ENCODE results near the gene ABCA4.
"Not testable (repeated sequence)": the region's sequence is repeated elsewhere in the genome, so short reads cannot be mapped to it uniquely, and the experiment has no call there.

ABCA4 gene

DNA sequence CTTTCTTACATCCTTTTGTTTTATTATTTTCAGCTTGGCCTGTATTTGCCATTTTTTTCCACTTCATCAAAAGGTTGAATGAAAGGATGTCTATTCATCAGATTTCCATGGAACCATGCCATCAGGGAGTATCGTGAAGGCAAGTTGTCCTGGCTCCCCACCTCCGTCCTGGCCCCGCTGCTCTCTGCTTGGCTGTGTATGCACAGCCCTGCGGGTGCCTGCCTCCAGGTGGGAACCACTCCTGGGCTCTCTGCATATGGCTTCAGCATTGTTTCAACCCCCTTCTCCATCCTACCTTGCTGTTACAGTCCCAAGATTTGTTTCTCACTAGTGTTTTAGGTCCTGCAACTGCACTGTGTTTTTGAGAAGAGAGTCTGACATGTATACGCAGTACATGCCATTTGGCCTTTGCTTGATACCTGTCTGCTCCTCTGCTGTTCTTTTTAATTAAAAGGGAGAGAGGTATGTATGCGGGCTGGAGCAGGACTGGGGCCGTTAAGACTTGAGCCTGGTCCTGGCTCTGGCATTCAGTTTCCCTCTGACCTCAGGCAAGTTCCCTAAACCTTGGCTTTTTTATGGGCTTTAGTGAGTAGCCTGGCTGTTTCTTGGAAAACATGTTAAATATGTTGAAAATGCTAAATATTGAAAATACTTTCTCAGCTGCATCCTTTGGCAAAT, 141.8 kb downstream of the ABCA4 start:
- DNase-seq (ENCODE audit: low read depth): no peak

DNA sequence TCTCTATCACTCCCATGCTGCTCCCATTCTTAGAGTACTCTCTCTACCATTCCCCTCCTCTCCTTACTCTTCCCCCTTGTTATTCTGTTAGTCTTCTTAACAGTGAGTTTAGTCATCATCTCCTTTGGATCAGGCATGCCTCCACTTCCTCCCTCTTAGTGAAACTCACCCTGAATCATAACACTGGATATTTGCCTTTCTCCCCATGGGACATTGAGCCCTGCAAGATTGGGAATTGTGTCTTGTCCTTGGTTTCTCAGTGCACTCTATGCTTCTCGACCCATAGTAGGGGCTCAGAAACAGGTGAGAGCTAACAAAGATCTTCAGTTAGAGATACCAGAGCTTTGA, 143.4 kb downstream of the ABCA4 start:
- no peak for DNase-seq (ENCODE audit: low read depth)

DNA sequence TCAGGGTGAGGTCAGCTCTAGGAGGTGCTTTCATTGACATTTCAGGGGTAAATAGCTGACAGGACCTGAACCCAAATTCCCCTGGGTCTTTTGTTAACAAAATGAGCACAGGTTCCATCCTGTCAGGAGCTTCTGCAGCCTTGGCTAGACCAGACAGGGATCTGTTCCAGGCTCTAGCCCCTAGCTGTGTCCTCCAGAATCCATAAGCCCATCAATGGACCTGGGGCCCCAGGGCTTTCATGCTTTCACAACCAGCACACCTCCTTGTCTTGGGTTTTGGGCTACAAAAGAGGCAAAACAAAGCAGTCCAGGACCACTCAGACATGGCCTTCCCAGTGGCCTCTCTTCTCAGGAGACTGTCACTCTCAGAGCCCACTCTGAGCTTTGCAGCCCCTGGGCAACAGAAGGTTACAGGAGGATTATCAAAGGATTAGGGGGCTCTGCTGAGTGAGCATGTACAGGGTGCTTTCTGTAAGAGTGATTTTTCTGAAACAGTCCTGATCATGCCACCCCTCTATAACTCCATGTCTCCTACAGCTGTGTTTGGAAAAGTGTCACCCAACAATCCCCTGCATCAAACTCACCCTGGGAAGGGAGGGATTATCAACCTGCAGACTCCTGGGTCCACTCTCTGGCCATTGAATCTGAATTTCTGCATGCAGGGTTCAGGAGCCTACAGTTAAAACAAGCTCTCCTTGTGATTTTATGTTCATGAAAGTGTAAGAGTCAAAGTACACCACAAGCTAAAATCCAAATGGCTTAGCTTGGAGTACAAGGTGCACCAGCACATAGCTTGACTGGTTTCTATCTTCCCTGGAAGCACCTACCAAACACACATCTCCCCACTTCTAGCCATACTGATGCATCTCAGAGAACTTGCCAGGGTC, 144.0 kb downstream of the ABCA4 start:
- no peak for DNase-seq (ENCODE audit: low read depth)

DNA sequence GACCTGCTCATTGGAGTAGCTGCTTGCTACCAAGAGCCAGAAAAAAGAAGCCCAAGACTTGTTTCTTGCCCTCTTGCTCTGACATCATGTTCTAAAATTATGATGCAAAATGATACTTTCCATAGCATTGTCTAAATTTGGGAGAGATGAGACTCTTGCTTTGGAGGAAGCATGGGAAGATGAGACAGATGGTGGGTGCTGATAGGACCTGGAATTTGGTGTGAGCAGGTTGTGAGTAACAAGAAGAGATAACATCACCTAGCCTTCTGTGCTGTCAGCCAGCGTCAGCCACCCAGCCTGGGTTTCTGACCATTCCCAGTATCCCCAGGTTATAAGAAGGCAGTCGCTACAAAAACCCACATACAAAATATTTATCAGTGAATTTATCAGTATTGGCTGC, 144.7 kb downstream of the ABCA4 start:
- no peak for DNase-seq (ENCODE audit: low read depth)

DNA sequence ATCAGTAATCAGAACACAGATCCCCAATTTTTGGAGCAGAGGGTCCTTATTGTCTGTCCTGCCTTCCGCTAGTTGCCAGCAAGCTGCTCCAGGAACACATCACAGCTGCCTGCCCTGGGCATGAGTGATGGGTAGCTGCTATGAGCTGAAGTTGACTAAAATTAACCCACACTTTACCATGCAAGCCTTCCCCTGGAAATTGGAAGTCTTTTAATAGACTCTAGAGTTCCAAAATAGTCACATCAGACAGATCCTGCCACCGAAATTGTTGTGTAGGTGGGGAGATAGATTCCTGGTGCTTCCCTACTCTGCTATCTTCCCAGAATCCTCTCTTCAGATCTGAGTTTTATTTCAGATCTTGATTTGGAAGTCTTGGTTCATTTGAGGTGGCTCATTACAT, 148.6 kb downstream of the ABCA4 start:
- no peak for DNase-seq (ENCODE audit: low read depth)

DNA sequence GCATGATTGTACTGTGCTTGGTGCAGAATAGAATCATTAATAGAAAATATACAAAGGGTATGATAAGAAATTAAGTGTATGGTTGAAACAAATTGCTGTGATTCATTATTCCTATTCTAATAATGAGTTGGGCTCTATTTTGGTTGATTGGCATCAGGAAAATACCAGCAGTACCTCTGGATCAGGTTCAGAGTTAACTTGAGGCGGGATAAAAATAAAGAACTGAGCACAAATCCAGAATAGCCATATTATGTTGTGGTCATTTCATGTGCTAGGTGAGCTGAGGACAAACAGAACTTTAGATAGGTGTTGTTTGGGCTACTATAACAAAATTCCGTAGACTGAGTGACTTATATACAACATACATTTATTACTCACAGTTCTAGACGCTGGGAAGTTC, 151.1 kb downstream of the ABCA4 start:
- DNase-seq (ENCODE audit: low read depth): no peak

DNA sequence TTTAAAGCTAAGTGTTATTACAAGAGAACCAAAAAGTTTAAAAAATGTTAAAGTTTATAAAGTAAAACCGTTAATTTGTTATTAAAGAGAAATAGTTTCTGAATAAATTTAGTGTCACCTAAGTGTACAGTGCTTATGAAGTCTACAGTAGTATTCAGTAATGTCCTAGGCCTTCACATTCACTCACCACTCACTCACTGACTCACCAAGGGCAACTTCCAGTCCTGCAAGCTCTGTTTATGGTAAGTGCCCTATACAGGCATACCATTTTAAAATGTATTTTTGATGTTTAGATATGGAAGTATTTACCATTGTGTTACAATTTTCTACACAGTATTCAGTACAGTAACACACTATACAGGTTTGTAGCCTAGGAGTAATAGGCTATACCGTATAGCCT, 151.6 kb downstream of the ABCA4 start:
- DNase-seq (ENCODE audit: low read depth): no peak

DNA sequence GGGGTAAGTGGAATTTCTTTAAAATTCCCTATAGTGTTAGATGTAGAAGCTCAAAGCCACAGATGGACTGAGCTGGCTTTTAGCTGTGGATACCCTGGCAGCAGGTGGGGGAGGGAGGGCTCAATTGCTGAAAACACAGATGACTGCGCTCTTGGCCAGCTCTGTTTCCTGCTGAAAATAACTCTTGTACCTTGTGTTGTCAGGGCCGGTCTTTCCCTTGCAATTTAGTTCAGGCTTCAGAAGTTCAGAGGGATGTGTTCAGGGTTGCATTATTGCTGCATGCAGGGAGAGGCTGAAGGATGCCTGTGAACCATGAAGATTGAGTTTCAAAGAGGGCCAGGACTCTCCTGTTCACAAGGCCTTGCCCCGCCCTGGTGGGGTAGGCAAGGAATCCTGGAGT, 153.6 kb downstream of the ABCA4 start:
- DNase-seq (ENCODE audit: low read depth): no peak

DNA sequence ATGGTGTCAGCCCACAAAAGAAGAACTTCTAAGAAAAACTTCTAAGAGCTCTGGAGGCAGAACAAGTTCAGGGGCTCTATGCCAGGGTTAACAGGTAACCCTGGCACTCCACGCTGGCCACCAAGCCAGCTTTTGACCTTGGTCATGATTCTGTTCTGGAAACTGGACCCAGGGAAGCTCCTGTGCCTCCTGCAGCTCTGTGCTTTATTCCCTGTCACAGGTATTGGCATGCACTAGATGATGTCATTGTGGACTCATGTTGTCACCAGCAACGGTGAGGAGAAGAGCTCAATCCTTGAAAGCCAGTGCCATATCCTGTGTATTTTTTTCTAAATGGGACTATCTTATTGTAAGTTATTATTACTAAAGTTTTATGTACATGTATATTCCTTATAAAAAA, 155.1 kb downstream of the ABCA4 start:
- DNase-seq (ENCODE audit: low read depth): no peak

DNA sequence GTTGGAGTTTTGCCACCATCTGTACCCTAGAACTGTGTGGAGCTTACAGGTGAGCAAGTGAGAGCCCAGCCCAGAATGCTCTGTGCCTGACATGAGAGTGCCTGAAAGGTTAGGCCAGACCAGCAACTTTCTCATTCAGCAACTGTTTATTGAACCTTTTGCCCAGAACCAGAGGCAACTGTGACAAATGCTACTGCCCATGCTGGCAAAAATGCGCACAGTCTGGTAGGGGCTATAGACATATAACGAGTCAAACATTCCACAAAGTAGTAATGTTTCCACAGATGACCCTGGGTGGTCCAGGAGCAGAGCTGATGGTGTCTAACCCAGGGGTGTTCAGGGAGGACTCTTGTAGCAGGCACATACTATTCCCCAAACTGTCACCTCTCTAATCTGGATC, 155.7 kb downstream of the ABCA4 start:
- no peak for DNase-seq (ENCODE audit: low read depth)

DNA sequence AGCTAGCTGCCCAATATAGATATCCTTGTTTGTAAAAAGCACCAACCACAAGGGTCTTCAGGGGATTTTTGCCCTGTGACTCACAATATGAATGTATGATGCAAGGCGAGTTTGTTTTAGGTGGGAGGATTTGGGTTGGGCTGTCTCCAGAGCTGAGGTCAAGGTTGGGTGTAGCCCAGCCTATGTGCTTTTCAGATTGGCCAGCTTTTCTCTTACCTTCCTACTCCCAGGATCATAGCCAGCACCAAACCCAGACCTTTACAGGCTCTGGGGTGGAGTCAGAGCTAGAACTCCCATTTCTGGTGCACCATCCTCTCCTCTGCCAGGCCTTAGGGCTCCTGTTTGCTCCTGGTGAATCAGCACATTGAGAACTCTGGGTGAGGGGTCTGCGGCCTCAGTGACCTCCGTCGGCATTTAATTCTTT, 156.2 kb downstream of the ABCA4 start:
- no peak for DNase-seq (ENCODE audit: low read depth)

DNA sequence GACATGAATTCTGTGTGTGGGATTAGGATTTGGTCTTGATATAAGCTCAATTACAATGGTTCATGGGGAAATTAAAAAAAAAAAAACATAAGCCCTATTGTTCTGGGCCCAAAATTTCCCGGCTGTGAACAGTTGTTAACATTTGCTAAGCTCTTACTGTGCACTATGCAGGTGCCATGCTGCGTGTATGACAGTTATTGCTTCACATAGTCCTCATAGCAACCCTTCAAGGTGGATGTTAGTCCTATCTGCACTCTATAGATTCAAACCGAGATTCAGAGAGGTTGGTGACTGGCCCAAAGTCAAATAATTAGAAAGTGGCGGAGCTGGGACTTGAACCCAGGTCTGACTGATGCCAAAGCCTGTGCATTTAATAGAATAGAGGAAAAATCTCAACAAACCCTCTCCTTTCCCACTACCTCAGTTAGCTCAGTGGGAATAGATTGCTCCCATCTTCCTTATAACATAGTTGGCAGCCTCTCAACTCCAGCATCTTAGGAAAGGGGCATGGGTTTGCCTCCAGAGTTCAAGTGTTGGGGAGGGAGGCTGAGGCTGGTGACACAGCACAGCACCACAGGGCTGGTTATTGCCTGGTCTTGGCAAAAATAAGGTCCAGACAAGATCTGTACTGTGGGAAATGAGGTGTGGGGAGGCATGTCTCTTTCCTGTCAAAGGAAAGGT, 156.7 kb downstream of the ABCA4 start:
- no peak for DNase-seq (ENCODE audit: low read depth)

DNA sequence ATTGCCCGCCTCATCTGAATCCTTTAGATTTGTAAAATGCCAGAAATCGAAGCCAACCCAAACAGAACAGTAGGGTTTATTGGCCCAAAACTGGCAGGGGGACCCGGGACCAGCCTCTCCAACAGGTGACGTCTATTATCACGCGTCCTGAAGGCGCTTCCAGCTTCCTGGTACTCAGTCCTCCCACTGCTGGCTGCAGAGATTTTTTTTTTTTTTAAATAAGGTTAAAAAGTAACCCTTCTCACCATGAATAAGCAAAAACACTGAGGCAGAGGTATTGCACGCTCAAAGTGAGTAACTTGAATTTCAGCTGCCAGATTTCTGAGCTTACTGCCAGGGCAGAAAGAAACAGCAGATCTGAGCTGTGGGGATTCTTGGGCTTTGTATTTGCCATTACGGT, 157.4 kb downstream of the ABCA4 start:
- DNase-seq (ENCODE audit: low read depth): no peak

DNA sequence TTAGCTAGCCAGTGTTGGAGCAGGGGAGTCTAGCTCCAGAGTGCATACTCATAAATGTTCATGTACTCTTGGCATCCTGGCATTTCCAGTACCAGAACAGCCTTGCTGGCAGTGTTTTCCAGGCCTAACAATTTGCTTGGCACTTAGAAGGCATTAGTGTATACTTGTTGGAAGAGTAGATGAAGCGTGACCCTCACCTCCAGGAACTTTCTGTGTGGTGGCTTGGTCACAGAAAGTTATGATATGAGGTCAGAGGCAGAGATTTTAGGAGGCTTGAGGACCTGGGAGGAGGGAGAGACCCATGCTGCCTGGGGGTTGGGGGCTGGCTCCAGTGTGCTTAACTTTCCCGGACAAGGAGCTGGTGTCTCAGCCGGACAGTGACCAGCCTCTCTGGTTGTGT, 159.0 kb downstream of the ABCA4 start:
- no peak for DNase-seq (ENCODE audit: low read depth)

DNA sequence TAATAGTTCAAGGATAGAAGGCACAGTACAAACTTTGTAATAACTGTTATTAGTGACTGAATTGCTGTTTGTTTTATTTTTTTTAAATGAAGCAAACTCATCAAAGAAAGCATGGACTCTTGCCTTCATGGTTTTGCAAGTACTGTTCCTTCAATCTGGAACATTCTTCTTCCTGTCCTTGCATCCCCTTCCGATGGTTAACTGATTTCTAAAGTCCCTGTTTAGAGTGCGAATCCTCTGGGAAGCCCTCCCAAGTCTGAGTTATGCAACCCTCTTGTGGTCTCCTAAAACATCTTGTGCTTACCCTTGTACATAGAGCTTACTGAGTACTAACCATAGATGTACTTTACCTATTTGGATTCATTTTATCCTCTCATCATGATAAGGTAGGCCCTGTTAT, 159.5 kb downstream of the ABCA4 start:
- DNase-seq (ENCODE audit: low read depth): no peak

DNA sequence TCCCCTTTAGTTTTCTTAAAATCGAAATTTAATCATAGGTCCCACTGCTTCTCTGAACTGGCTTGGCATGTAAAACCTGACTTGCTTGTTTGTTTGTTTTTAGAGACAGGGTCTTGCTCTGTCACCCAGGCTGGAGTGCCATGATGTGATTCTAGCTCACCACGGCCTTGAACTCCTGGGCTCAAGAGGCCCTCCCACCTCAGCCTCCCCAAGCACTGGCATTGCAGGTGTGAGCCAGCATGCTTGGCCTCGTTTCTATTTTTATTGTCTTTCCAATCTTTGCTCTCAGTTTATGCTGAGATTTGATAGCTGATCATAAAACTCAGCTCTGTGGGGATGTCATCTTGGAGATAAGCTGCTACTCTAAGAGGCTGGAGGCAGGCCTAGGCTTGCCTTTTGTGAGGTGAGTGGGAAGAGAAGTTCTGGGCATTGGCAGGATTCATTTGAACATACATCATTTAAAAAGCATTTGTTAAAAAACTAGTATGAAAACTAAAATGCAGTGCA, 160.3 kb downstream of the ABCA4 start:
- DNase-seq (ENCODE audit: low read depth): no peak

DNA sequence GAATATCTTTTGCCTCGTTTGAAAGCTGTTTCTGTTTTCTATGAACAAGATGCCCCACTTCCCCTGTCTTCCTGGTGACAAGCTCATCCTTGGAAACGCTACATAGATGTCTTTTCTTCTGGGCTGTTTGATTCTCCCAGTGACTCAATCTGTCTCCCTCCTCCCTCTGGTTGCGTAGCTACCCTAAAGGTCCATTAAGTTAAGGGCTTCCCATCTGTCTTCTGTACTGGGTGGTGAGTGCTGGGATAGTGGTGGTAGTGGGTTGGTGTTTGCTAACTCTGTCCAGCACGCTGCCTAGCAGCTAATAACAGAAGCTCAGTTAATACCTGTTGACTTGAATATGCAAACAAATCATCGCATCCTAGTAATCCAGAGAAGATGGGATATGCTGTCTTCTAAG, 161.5 kb downstream of the ABCA4 start:
- no peak for DNase-seq (ENCODE audit: low read depth)

DNA sequence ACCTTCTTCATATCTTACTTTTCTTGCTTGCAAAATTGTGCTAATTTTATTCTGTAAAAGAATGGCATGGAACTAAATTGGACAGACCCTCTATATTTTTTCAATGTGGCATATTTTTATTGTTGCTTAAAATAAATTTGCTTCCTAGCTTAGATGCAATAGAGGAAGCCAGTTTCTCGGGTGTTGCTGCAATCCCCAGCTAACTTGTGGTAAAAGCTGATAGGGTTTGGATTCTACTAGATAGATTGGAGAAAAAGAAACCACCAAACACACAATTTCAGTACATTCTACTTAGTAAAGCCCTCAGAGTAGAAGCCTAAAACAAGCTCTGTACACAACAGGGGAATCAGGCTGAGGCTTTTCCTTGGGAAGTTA, 162.2 kb downstream of the ABCA4 start:
- DNase-seq (ENCODE audit: low read depth): no peak

DNA sequence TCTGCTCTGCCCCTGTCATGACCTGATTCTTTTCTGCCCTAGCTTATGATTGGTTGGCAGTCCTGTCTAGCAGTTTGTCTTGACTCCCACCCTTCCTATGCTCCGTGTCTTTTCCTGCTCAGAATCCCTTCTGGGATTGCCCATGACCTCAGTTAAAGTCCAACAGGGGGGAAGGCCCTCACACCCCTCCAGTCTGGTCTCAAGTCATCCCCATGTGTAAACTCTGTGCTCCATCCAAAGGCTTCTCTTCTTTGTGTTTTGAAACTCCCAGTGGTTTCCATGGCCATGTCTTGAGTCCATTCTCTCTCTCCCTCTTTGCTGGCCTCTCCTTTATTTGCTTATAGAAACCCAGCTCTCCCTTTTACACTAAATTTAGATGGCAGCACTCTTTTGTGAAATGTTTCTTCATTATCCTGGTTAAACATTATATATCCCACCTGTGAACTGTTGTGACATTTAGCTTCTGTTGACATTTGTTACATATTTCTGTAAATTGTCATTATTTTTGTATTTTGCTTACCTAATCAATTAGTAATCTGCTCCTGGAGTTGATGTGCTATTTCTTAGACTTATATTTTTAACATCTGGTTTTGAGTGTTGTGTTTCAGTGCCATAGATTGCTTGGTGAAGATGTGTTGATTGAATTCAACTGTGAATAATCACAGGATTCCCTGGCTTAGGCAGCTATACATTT, 162.8 kb downstream of the ABCA4 start:
- no peak for DNase-seq (ENCODE audit: low read depth)

DNA sequence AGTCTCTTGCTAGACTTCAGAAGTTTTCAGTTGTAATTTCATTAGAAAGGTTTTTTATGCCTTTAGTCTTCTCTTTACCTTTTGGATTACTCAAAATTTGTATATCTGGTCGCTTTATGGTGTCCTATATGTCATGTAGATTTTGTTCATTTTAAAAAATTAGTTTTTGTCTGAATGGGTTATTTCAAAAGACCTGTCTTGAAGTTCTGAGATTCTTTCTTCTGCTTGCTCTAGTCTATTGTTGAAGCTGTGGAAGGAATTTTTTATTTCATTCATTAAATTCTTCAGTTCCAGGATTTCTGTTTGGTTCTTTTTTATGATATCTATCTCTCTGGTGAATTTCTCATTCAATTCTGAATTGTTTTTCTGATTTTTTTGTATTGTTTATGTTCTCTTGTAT, 165.2 kb downstream of the ABCA4 start:
- DNase-seq (ENCODE audit: low read depth): no peak

DNA sequence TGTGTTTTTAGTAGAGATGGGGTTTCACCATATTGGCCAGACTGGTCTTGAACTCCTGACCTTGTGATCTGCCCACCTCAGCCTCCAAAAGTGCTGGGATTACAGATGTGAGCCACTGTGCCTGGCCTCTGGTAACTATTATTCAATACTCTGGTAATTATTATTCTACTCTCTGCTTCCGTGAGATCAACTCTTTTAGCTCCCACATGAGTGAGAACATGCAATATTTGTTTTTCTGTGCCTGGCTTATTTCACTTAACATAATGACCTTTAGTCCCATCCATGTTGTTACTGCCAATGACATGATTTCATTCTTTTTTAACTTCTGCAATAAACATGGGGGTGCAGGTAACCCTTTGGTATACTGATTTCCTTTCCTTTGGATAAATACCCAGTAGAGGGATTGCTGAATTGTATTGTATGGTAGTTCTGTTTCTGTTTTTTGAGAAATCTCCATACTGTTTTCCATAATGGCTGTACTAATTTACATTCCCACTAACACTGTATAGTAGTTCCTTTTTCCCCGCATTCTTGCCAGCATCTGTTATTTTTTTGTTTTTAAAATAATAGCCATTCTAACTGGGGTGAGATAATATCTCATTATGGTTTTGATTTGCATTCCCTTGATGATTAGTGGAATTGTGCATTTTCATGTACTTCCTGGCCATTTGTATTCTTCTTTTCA, 173.8 kb downstream of the ABCA4 start:
- not testable (repeated sequence) for DNase-seq (ENCODE audit: low read depth)
